CD8-positive, alpha-beta memory T cell (primary cell): ENCODE data around the gene FYTTD1. TPM values are rescaled to one million over a fixed set of nuclear protein-coding genes. Genes with fewer than 3 reads are reported as not detected.

Source experiments
- CTCF ChIA-PET: fragments of 350-600 bp; sonication (Branson Sonifier 250); formaldehyde crosslinking; loops from one replicate; lab custom pipeline; 2021; ENCODE audit warnings: antibody characterized with exemption; lab: Charles Lee
- POLR2A ChIA-PET: fragments of 350-600 bp; sonication (Branson Sonifier 250); formaldehyde crosslinking; loops from one replicate; lab custom pipeline; 2021; ENCODE audit warnings: antibody characterized with exemption; lab: Charles Lee
- DNase-seq, 5 donors: peaks; one replicate each; pipeline versions ENCODE4 v3.0.0 to v3.0.0-alpha.2; 2020 to 2022; ENCODE audit warnings: mixed read lengths in 1 of 5
- H3K27ac ChIP-seq: one replicate; pipeline ENCODE4 v1.7.0; 2013; ENCODE audit warnings: low read depth, mild to moderate bottlenecking, low read length, moderate library complexity
- H3K27me3 ChIP-seq: 2 replicates; pipeline ENCODE4 v1.7.0; 2013; ENCODE audit warnings: low read length, mild to moderate bottlenecking; ENCODE audit not compliant: insufficient read depth, poor library complexity, severe bottlenecking
- H3K36me3 ChIP-seq: 2 replicates; pipeline ENCODE4 v1.7.0; 2013; ENCODE audit warnings: mild to moderate bottlenecking, low read length, moderate library complexity; ENCODE audit not compliant: insufficient read depth
- H3K4me1 ChIP-seq: 2 replicates; pipeline ENCODE4 v1.7.0; 2013; ENCODE audit warnings: mild to moderate bottlenecking, low read length, moderate library complexity; ENCODE audit not compliant: insufficient read depth
- H3K4me3 ChIP-seq: 2 replicates; pipeline ENCODE4 v1.7.0; 2013; ENCODE audit warnings: mild to moderate bottlenecking, low read length
- H3K9me3 ChIP-seq: 2 replicates; pipeline ENCODE4 v1.7.0; 2013; ENCODE audit warnings: mild to moderate bottlenecking, low read length
- H3K27ac Mint-ChIP-seq, 8 donors: one replicate each; pipeline ENCODE4 v1.8.0; 2020 to 2021; ENCODE audit warnings: mixed read lengths in 8 of 8, mild to moderate bottlenecking in 6 of 8, inconsistent platforms in 3 of 8, moderate library complexity in 3 of 8
- H3K27me3 Mint-ChIP-seq, 2 donors: one replicate each; pipeline ENCODE4 v1.8.0; 2020 to 2021; ENCODE audit warnings: mixed read lengths in 2 of 2, mild to moderate bottlenecking in 1 of 2, moderate library complexity in 1 of 2
- H3K36me3 Mint-ChIP-seq, 3 donors: one replicate each; pipeline ENCODE4 v1.8.0; 2020 to 2021; ENCODE audit warnings: mixed read lengths in 3 of 3, inconsistent platforms in 1 of 3, mild to moderate bottlenecking in 1 of 3
- H3K4me1 Mint-ChIP-seq, 3 donors: one replicate each; pipeline ENCODE4 v1.8.0; 2020 to 2021; ENCODE audit warnings: mixed read lengths in 3 of 3, inconsistent platforms in 1 of 3, mild to moderate bottlenecking in 1 of 3
- H3K4me3 Mint-ChIP-seq, 7 donors: one replicate each; pipeline ENCODE4 v1.8.0; 2020 to 2021; ENCODE audit warnings: mixed read lengths in 7 of 7, mild to moderate bottlenecking in 6 of 7, moderate library complexity in 4 of 7, inconsistent platforms in 2 of 7
- H3K9me3 Mint-ChIP-seq, 5 donors: one replicate each; pipeline ENCODE4 v1.8.0; 2020 to 2022; ENCODE audit warnings: mixed read lengths in 5 of 5, mild to moderate bottlenecking in 3 of 5, moderate library complexity in 2 of 5, inconsistent platforms in 1 of 5
- polyA plus RNA-seq: library from polyadenylated mRNA; unstranded; fragments of 300-500 nt; fragmentation: Illumina TruSeq; gene quantifications from one replicate; pipeline ENCODE4 v1.2.3, GENCODE V29; 2021
- total RNA-seq, 2 experiments: library from RNA; stranded (reverse); gene quantifications; one replicate each; pipeline ENCODE4 v1.2.3, GENCODE V29; 2021

The FYTTD1 gene
- total and polyA plus RNA-seq, 3 experiments from 2014 or later: 47.6 to 102 (median 54.8) TPM

GRCh38 chr3:197737749-197738462, 11.8 kb upstream of the FYTTD1 start:
- POLR2A ChIA-PET: no interaction called here
- Mint-ChIP-seq H3K4me1 (peaks cover 23 to 41% (median 32%) of the 10 kb centered on the region in 3 donors), H3K4me3 (peak overlapping the region; percentile 89 to 99 (median 94)), H3K9me3 (no peaks in the 10 kb centered on the region), H3K27ac (peak overlapping the region in 7 of 8 donors; percentile 79 to 97 (median 92)), H3K27me3 (no peaks in the 10 kb centered on the region), H3K36me3 (peaks cover 0 to 15% (median 0%) of the 10 kb centered on the region in 3 donors)
- Histone ChIP-seq H3K36me3 (no peaks in the 10 kb centered on the region), H3K27me3 (no peaks in the 10 kb centered on the region), H3K9me3 (no peaks in the 10 kb centered on the region), H3K4me1 (peaks cover 18% of the 10 kb centered on the region), H3K27ac (peak overlapping the region; percentile 65), H3K4me3 (peak overlapping the region; percentile 93)
- CTCF ChIA-PET: interaction anchor here (1.1 kb wide), 1 partner anchor 11 kb away, joined by 3 read pairs; no protein-coding TSS in a partner anchor
- DNase-seq: no peak

DNA sequence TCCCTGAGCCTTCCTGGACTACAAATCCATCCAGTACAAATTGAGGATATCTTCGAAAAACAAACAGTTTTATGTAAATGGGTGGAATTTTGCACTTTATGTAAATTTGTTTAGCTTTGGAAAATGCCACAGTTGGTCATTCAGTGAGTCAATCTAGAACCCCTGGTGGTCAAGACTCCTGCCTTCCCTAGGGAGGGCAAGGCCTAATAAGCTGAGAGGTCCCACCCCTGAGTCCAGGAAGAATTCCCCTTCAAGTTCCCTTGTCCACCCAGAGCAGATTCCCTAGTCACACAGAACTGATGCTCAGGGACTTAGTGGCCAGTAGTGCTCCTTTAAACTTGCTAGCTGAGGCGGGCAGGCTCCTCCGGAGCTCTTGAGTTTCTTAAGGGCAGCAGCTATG, 6.9 kb upstream of the FYTTD1 start:
- Mint-ChIP-seq H3K27me3 (peaks cover 0 to 3% of the 10 kb centered on the region in 2 donors), H3K4me1 (peaks cover 0 to 4% (median 4%) of the 10 kb centered on the region in 3 donors), H3K4me3 (no peak overlapping the region), H3K36me3 (no peaks in the 10 kb centered on the region), H3K27ac (no peak overlapping the region), H3K9me3 (no peaks in the 10 kb centered on the region)
- Histone ChIP-seq H3K4me1 (peaks cover 3% of the 10 kb centered on the region), H3K27me3 (no peaks in the 10 kb centered on the region), H3K27ac (no peak overlapping the region), H3K36me3 (no peaks in the 10 kb centered on the region), H3K4me3 (no peak overlapping the region), H3K9me3 (no peaks in the 10 kb centered on the region)
- CTCF ChIA-PET: interaction anchor here (1.3 kb wide), 1 partner anchor 9 kb away, joined by 3 read pairs; no protein-coding TSS in a partner anchor
- POLR2A ChIA-PET: interaction anchor here (0.6 kb wide), 1 partner anchor 121 kb away, joined by 5 read pairs; no protein-coding TSS in a partner anchor
- DNase-seq: no peak

DNA sequence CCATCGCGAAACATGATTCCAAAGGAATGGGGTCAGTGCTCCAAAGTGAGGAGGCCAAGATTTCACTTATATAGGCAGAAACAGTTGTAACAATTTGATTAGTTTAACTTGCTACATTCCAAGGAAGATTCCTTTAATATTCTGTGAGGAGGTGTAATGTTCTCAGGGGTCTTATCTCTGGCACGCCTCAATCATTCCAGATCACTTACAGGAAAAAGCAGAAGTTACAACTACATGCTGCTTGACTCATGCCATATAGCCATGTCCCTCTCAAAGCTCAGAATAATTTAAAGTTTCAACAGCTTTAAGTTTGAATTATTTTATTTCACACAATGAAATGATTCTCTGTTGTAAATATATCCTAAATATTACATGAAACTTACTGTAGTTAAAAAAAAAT, 3.5 kb upstream of the FYTTD1 start:
- no peak for DNase-seq
- Histone ChIP-seq H3K36me3 (no peaks in the 10 kb centered on the region), H3K4me3 (no peak overlapping the region), H3K4me1 (peaks cover 14% of the 10 kb centered on the region), H3K27me3 (no peaks in the 10 kb centered on the region), H3K27ac (no peak overlapping the region), H3K9me3 (no peaks in the 10 kb centered on the region)
- Mint-ChIP-seq H3K4me1 (peaks cover 17 to 21% (median 19%) of the 10 kb centered on the region in 3 donors), H3K36me3 (peaks cover 0 to 11% (median 0%) of the 10 kb centered on the region in 3 donors), H3K27ac (peak overlapping the region in 1 of 8 donors; percentile 57), H3K4me3 (peak overlapping the region in 1 of 7 donors; percentile 67), H3K9me3 (no peaks in the 10 kb centered on the region), H3K27me3 (peaks cover 0 to 5% of the 10 kb centered on the region in 2 donors)
- ChIA-PET CTCF (no interaction called here), POLR2A (no interaction called here)

- ChIA-PET CTCF (no interaction called here), POLR2A (no interaction called here)
- H3K4me3 ChIP-seq: no peak overlapping the region
- no peaks in the 10 kb centered on the region for H3K36me3 ChIP-seq
- H3K36me3 Mint-ChIP-seq: peaks cover 0 to 11% (median 0%) of the 10 kb centered on the region in 3 donors
- H3K27ac ChIP-seq: no peak overlapping the region
- H3K4me1 ChIP-seq: peaks cover 19% of the 10 kb centered on the region
- H3K9me3 ChIP-seq: no peaks in the 10 kb centered on the region
- no peaks in the 10 kb centered on the region for H3K9me3 Mint-ChIP-seq
- H3K4me3 Mint-ChIP-seq: peak overlapping the region in 1 of 7 donors; percentile 66
- no peaks in the 10 kb centered on the region for H3K27me3 ChIP-seq
- no peak for DNase-seq
- peaks cover 0 to 5% of the 10 kb centered on the region in 2 donors for H3K27me3 Mint-ChIP-seq
- H3K27ac Mint-ChIP-seq: peak overlapping the region in 3 of 8 donors; percentile 7 to 68 (median 21)
- H3K4me1 Mint-ChIP-seq: peaks cover 20 to 26% (median 23%) of the 10 kb centered on the region in 3 donors
Observed at GRCh38 chr3:197746801-197747237, 2.9 kb upstream of the FYTTD1 start.

GRCh38 chr3:197748597-197749314, 927 bp upstream of the FYTTD1 start:
- Mint-ChIP-seq H3K9me3 (no peaks in the 10 kb centered on the region), H3K4me3 (peak overlapping the region; percentile 93 to 100 (median 97)), H3K27me3 (peaks cover 0 to 5% of the 10 kb centered on the region in 2 donors), H3K4me1 (peaks cover 34 to 43% (median 39%) of the 10 kb centered on the region in 3 donors), H3K27ac (peak overlapping the region; percentile 95 to 99 (median 98)), H3K36me3 (peaks cover 0 to 11% (median 0%) of the 10 kb centered on the region in 3 donors)
- POLR2A ChIA-PET: interaction anchor here (0.5 to 1.9 kb wide), 5 partner anchors 13 to 188 kb away, joined by 3 to 12 read pairs (median 4); partner anchors contain the start of gene LRCH3
- peaks cover 34% of the 10 kb centered on the region for H3K4me1 ChIP-seq
- H3K4me3 ChIP-seq: peak overlapping the region; percentile 82
- no peaks in the 10 kb centered on the region for H3K27me3 ChIP-seq
- H3K9me3 ChIP-seq: no peaks in the 10 kb centered on the region
- H3K36me3 ChIP-seq: no peaks in the 10 kb centered on the region
- CTCF ChIA-PET: interaction anchor here (0.7 to 1.7 kb wide), 8 partner anchors 10 to 61 kb away, joined by 3 to 9 read pairs (median 4); partner anchors contain the start of gene RUBCN
- peak overlapping the region; percentile 66 for H3K27ac ChIP-seq
- DNase-seq: no peak

GRCh38 chr3:197749315-197749600, 425 bp upstream of the FYTTD1 start:
- peaks cover 38 to 48% (median 44%) of the 10 kb centered on the region in 3 donors for H3K4me1 Mint-ChIP-seq
- H3K36me3 Mint-ChIP-seq: peaks cover 0 to 11% (median 0%) of the 10 kb centered on the region in 3 donors
- peak in 4 of 5 donors; percentile 43 to 88 (median 76) for DNase-seq
- Histone ChIP-seq H3K27ac (peak overlapping the region; percentile 66), H3K27me3 (no peaks in the 10 kb centered on the region), H3K36me3 (no peaks in the 10 kb centered on the region), H3K4me3 (peak overlapping the region; percentile 82), H3K4me1 (peaks cover 34% of the 10 kb centered on the region), H3K9me3 (no peaks in the 10 kb centered on the region)
- POLR2A ChIA-PET: interaction anchor here (0.5 to 1.9 kb wide), 5 partner anchors 13 to 188 kb away, joined by 3 to 12 read pairs (median 4); partner anchors contain the start of gene LRCH3
- CTCF ChIA-PET: interaction anchor here (0.7 to 1.7 kb wide), 7 partner anchors 10 to 60 kb away, joined by 3 to 9 read pairs (median 4); partner anchors contain the start of gene RUBCN
- peak overlapping the region; percentile 95 to 99 (median 98) for H3K27ac Mint-ChIP-seq
- H3K9me3 Mint-ChIP-seq: no peaks in the 10 kb centered on the region
- peaks cover 0 to 5% of the 10 kb centered on the region in 2 donors for H3K27me3 Mint-ChIP-seq
- H3K4me3 Mint-ChIP-seq: peak overlapping the region; percentile 93 to 100 (median 97)

GRCh38 chr3:197750396-197750831, 731 bp downstream of the FYTTD1 start:
- H3K4me3 Mint-ChIP-seq: peak overlapping the region; percentile 93 to 100 (median 97)

More at GRCh38 chr3:197750396-197750831, 731 bp downstream of the FYTTD1 start:
- Mint-ChIP-seq H3K27me3 (peaks cover 0 to 5% of the 10 kb centered on the region in 2 donors), H3K9me3 (no peaks in the 10 kb centered on the region), H3K27ac (peak overlapping the region; percentile 87 to 99 (median 96)), H3K4me1 (peaks cover 44 to 56% (median 52%) of the 10 kb centered on the region in 3 donors), H3K36me3 (peaks cover 0 to 11% (median 0%) of the 10 kb centered on the region in 3 donors)
- H3K27me3 ChIP-seq: no peaks in the 10 kb centered on the region
- H3K4me1 ChIP-seq: peaks cover 43% of the 10 kb centered on the region
- no peaks in the 10 kb centered on the region for H3K36me3 ChIP-seq
- peak overlapping the region; percentile 82 for H3K4me3 ChIP-seq
- H3K27ac ChIP-seq: peak overlapping the region; percentile 66
- peak; percentile 44 to 74 (median 63) for DNase-seq
- ChIA-PET POLR2A (interaction anchor here (0.9 to 1.3 kb wide), 5 partner anchors 11 to 98 kb away, joined by 3 to 8 read pairs (median 3); partner anchors contain the start of gene LRCH3), CTCF (interaction anchor here (0.8 to 2.0 kb wide), 5 partner anchors 18 to 155 kb away, joined by 3 to 5 read pairs (median 3); no protein-coding TSS in a partner anchor)
- H3K9me3 ChIP-seq: no peaks in the 10 kb centered on the region
